Naive thymus-derived CD4-positive, alpha-beta T cell (primary cell): Measurements from ENCODE around the gene CTDSP1. TPM values are rescaled to one million over a fixed set of nuclear protein-coding genes. Genes with fewer than 3 reads are reported as not detected.
A peak's percentile ranks its signal among the peaks of the same experiment; 100 is the strongest.

Experiments
- ATAC-seq: fragments of 150-1000 bp; cut with Tn5 transposase; 2 replicates; pipeline ENCODE4 v1.10.0; 2021; ENCODE audit warnings: mild to moderate bottlenecking, moderate library complexity
- CTCF ChIA-PET: fragments of 350-600 bp; sonication (Branson Sonifier 250); formaldehyde crosslinking; loops from one replicate; lab custom pipeline; 2021; ENCODE audit warnings: antibody characterized with exemption; lab: Charles Lee
- POLR2A ChIA-PET: fragments of 350-600 bp; sonication (Branson Sonifier 250); formaldehyde crosslinking; loops from one replicate; lab custom pipeline; 2021; ENCODE audit warnings: antibody characterized with exemption, inconsistent platforms; lab: Charles Lee
- DNase-seq, 9 donors: peaks; one replicate each; pipeline versions ENCODE4 v3.0.0 to v3.0.0-alpha.2; 2020 to 2022; ENCODE audit warnings: mixed read lengths in 1 of 9
- H3K27ac ChIP-seq: one replicate; pipeline ENCODE4 v1.7.0; 2013; ENCODE audit warnings: mild to moderate bottlenecking, low read depth, low read length, moderate library complexity
- H3K27me3 ChIP-seq, 2 donors: one replicate each; pipeline ENCODE4 v1.7.0; 2013; ENCODE audit warnings: low read length in 2 of 2, mild to moderate bottlenecking in 2 of 2, moderate library complexity in 2 of 2; ENCODE audit not compliant: control insufficient read depth in 2 of 2, insufficient read depth in 2 of 2
- H3K36me3 ChIP-seq, 3 experiments: 1 replicate in 2 of 3; 2 replicates in 1 of 3; pipeline ENCODE4 v1.7.0; 2013; ENCODE audit warnings: low read length in 3 of 3, mild to moderate bottlenecking in 3 of 3, moderate library complexity in 1 of 3; ENCODE audit not compliant: insufficient read depth in 3 of 3, control insufficient read depth in 2 of 3
- H3K4me1 ChIP-seq, 2 donors: one replicate each; pipeline ENCODE4 v1.7.0; 2013; ENCODE audit warnings: low read length in 2 of 2, mild to moderate bottlenecking in 2 of 2, moderate library complexity in 1 of 2; ENCODE audit not compliant: control insufficient read depth in 2 of 2, insufficient read depth in 2 of 2
- H3K4me3 ChIP-seq: 2 replicates; pipeline ENCODE4 v1.7.0; 2013; ENCODE audit warnings: mild to moderate bottlenecking, low read length
- H3K9me3 ChIP-seq, 3 experiments: 1 replicate in 2 of 3; 2 replicates in 1 of 3; pipeline ENCODE4 v1.7.0; 2013; ENCODE audit warnings: low read length in 3 of 3; ENCODE audit not compliant: control insufficient read depth in 2 of 3
- H3K27ac Mint-ChIP-seq, 9 donors: one replicate each; pipeline ENCODE4 v1.8.0; 2020 to 2022; ENCODE audit warnings: mixed read lengths in 9 of 9, mild to moderate bottlenecking in 8 of 9, moderate library complexity in 5 of 9, inconsistent platforms in 2 of 9
- H3K27me3 Mint-ChIP-seq, 5 donors: one replicate each; pipeline ENCODE4 v1.8.0; 2021 to 2022; ENCODE audit warnings: mixed read lengths in 5 of 5, mild to moderate bottlenecking in 1 of 5
- H3K36me3 Mint-ChIP-seq, 5 donors: one replicate each; pipeline ENCODE4 v1.8.0; 2020 to 2022; ENCODE audit warnings: mixed read lengths in 5 of 5, mild to moderate bottlenecking in 3 of 5, inconsistent platforms in 1 of 5
- H3K4me1 Mint-ChIP-seq, 7 donors: one replicate each; pipeline ENCODE4 v1.8.0; 2020 to 2022; ENCODE audit warnings: mixed read lengths in 7 of 7, mild to moderate bottlenecking in 3 of 7, inconsistent platforms in 1 of 7
- H3K4me3 Mint-ChIP-seq, 10 donors: one replicate each; pipeline ENCODE4 v1.8.0; 2020 to 2022; ENCODE audit warnings: mild to moderate bottlenecking in 10 of 10, mixed read lengths in 10 of 10, moderate library complexity in 6 of 10, inconsistent platforms in 2 of 10
- H3K9me3 Mint-ChIP-seq, 11 donors: one replicate each; pipeline ENCODE4 v1.8.0; 2020 to 2022; ENCODE audit warnings: mixed read lengths in 11 of 11, mild to moderate bottlenecking in 4 of 11, inconsistent platforms in 1 of 11, moderate library complexity in 1 of 11
- intact Hi-C, 2 donors: fragments of 100-400 bp; cut with micrococcal nuclease; formaldehyde crosslinking; loops; one replicate each; pipeline ENCODE4 v1.15.1; 2023
- polyA plus RNA-seq, 2 donors: library from polyadenylated mRNA; unstranded; fragments of 300-500 nt; fragmentation: Illumina TruSeq; gene quantifications; one replicate each; pipeline ENCODE4 v1.2.3, GENCODE V29; 2021
- total RNA-seq, 6 experiments: library from RNA in 5 of 6; stranded (reverse) in 5 of 6; gene quantifications; 1 replicate in 5 of 6; 2 replicates in 1 of 6; pipeline ENCODE4 v1.2.3 and lab custom pipeline; 2021 to 2026

The CTDSP1 gene
- total and polyA plus RNA-seq, 7 experiments from 2014 or later, result 22.5 to 219 (median 148) TPM

DNA sequence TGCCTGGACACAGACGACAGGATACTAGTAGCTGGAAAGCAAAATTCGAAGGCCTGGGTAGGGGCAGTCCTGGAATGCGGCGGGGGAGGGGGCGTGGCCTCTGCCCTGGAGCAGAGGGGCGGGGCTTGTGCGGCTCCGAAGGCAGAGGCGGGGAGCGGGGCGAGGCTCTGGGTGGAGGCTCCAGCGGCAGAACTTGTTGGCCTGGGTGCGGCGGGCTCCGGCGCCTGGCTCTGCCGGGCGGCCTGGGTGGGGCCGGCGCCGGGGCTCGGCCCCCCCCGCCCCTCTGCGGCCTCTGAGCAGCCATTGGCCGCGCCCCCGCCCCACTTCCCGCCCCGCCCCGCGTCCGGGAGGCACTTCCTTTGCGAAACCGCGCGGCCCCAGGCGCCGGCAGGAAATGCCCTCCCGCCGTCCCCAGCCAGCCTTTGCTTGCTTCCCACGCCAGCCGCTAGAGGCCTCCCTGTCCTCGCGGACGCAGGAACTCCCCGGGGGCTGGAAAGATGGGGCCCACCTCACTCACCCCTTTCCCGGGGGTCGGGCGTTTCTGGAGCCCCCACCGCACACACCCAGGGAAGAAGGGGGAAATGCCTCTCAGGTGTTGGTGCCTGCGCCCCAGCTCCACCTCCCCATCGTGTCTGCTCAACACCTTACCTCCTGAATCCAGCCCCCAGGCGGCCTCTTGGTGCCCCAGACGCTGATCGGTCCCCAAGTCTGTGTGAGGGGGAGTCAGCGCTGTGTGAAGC, 6.7 kb downstream of the CTDSP1 start:
- Mint-ChIP-seq H3K36me3 (peaks cover 0 to 22% (median 0%) of the 10 kb centered on the region in 5 donors), H3K27me3 (peaks cover 0 to 3% (median 0%) of the 10 kb centered on the region in 5 donors), H3K27ac (peak overlapping the region; percentile 83 to 95 (median 91)), H3K4me1 (peaks cover 31 to 62% (median 53%) of the 10 kb centered on the region in 7 donors), H3K4me3 (peak overlapping the region; percentile 77 to 95 (median 88)), H3K9me3 (no peaks in the 10 kb centered on the region)
- intact Hi-C loops, result loop anchor here (1.0 to 2.0 kb wide), 10 partner anchors 10 to 982 kb away; partner anchors contain the start of genes CNOT9 (in 2 of the 2), TTLL4 (in 2 of the 2) and USP37 (in 2 of the 2)
- Histone ChIP-seq H3K4me1 (peaks cover 23 to 32% of the 10 kb centered on the region in 2 donors), H3K27ac (peak overlapping the region; percentile 75), H3K27me3 (no peaks in the 10 kb centered on the region), H3K4me3 (peak overlapping the region; percentile 56), H3K9me3 (no peaks in the 10 kb centered on the region), H3K36me3 (peaks cover 0 to 40% (median 0%) of the 10 kb centered on the region in 3 experiments)
- CTCF ChIA-PET, result interaction anchor here (0.6 to 2.7 kb wide), 4 partner anchors 10 to 110 kb away, joined by 3 to 11 read pairs (median 4); no protein-coding TSS in a partner anchor
- POLR2A ChIA-PET, result interaction anchor here (0.6 to 4.6 kb wide), 9 partner anchors 10 to 253 kb away, joined by 3 to 36 read pairs (median 3); partner anchors contain the start of genes BCS1L, USP37 and ZNF142
- DNase-seq, result peak; percentile 75 to 94 (median 85)
- ATAC-seq, result peak; percentile 81

DNA sequence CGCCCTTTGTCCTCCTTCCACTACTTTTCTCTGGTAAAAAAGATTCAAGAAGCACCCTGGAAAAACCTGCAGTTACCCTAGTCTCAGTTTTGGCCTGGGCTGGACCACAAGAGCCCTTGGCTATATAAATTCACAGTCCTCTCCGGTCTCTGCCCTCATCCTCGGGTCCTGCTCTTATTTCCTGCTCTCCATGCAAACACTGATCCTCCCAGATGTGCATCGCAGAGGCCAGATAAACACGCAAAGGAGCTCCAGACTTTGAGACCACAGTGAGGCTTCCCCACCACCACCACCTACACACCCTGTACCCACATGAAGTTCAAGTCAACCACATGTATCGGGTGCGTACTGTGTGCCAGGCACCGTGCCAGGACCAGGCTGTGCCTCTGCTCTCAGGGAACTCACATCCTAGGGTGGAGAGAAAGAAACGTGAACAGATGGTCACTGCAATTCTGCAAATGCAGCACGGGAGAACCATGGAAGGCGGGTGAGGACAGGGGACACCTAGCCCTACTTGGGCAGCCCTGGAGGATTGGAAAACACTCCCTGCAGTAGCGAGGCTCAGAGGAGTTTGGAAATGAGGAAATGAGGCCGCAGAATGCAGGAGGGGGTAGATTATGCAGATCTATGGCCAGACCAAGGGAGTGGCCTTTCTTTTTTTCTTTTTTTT, 7.4 kb downstream of the CTDSP1 start:
- peak overlapping the region; percentile 56 for H3K4me3 ChIP-seq
- peak overlapping the region; percentile 75 for H3K27ac ChIP-seq
- Mint-ChIP-seq H3K36me3 (peaks cover 0 to 21% (median 0%) of the 10 kb centered on the region in 5 donors), H3K27ac (peak overlapping the region; percentile 83 to 95 (median 91)), H3K9me3 (no peaks in the 10 kb centered on the region), H3K4me1 (peaks cover 31 to 58% (median 48%) of the 10 kb centered on the region in 7 donors), H3K27me3 (peaks cover 0 to 3% (median 0%) of the 10 kb centered on the region in 5 donors), H3K4me3 (peak overlapping the region; percentile 77 to 95 (median 87))
- H3K36me3 ChIP-seq, result peaks cover 0 to 33% (median 0%) of the 10 kb centered on the region in 3 experiments
- intact Hi-C loops, result loop anchor here (1.0 to 2.0 kb wide), 10 partner anchors 11 to 981 kb away; partner anchors contain the start of genes CNOT9 (in 2 of the 2), TTLL4 (in 2 of the 2) and USP37 (in 2 of the 2)
- POLR2A ChIA-PET, result interaction anchor here (0.8 to 4.6 kb wide), 7 partner anchors 10 to 164 kb away, joined by 3 to 36 read pairs (median 3); partner anchors contain the start of gene USP37
- H3K4me1 ChIP-seq, result peaks cover 18 to 25% of the 10 kb centered on the region in 2 donors
- CTCF ChIA-PET, result interaction anchor here (1.0 to 2.7 kb wide), 3 partner anchors 10 to 49 kb away, joined by 3 to 11 read pairs (median 6); no protein-coding TSS in a partner anchor
- DNase-seq (peak in 8 of 9 donors; percentile 46 to 80 (median 76)), ATAC-seq (peak; percentile 60)
- H3K27me3 ChIP-seq, result no peaks in the 10 kb centered on the region
- H3K9me3 ChIP-seq, result no peaks in the 10 kb centered on the region

DNA sequence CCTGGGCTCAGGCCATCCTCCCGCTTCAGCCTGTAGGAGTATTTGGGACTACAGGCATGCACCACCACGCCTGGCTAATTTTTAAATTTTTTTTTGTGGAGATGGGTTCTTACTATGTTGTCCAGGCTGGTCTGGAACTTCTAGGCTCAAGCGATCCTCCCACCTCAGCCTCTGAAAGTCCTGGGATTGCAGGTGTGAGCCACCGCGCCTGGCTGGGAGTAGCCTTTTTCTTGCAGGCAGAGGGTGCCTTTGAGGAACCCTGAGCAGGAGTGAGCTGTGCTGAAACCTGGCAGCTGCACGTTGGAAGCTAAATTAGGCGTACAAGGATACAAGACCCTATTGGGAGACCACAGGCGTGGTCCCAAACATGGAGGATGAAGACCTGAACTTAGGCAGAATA, 8.0 kb downstream of the CTDSP1 start:
- intact Hi-C loops, result loop anchor here in 1 of 2 donors (1.0 to 2.0 kb wide), 2 partner anchors 121 to 241 kb away; no protein-coding TSS in a partner anchor
- no peak overlapping the region for H3K27ac ChIP-seq
- no peak overlapping the region for H3K4me3 ChIP-seq
- no peaks in the 10 kb centered on the region for H3K27me3 ChIP-seq
- ATAC-seq (no peak), DNase-seq (no peak)
- Mint-ChIP-seq H3K27ac (peak overlapping the region in 4 of 9 donors; percentile 14 to 89 (median 51)), H3K4me3 (peak overlapping the region in 7 of 10 donors; percentile 25 to 92 (median 85)), H3K27me3 (peaks cover 0 to 3% (median 0%) of the 10 kb centered on the region in 5 donors), H3K4me1 (peaks cover 34 to 57% (median 53%) of the 10 kb centered on the region in 7 donors), H3K9me3 (no peaks in the 10 kb centered on the region), H3K36me3 (peaks cover 0 to 16% (median 0%) of the 10 kb centered on the region in 5 donors)
- ChIA-PET CTCF (interaction anchor here (1.1 kb wide), 1 partner anchor 58 kb away, joined by 3 read pairs; no protein-coding TSS in a partner anchor), POLR2A (interaction anchor here (0.7 to 4.6 kb wide), 3 partner anchors 11 to 162 kb away, joined by 3 to 36 read pairs (median 3); no protein-coding TSS in a partner anchor)
- peaks cover 18 to 23% of the 10 kb centered on the region in 2 donors for H3K4me1 ChIP-seq
- peaks cover 0 to 27% (median 0%) of the 10 kb centered on the region in 3 experiments for H3K36me3 ChIP-seq
- H3K9me3 ChIP-seq, result no peaks in the 10 kb centered on the region

- H3K9me3 ChIP-seq, result no peaks in the 10 kb centered on the region
- Mint-ChIP-seq H3K27me3 (no peaks in the 10 kb centered on the region), H3K36me3 (no peaks in the 10 kb centered on the region), H3K4me1 (peaks cover 0 to 2% (median 0%) of the 10 kb centered on the region in 7 donors), H3K4me3 (no peak overlapping the region), H3K27ac (no peak overlapping the region), H3K9me3 (peaks cover 0 to 2% (median 0%) of the 10 kb centered on the region in 11 donors)
- no peak for DNase-seq
- H3K4me1 ChIP-seq, result no peaks in the 10 kb centered on the region
- no peak overlapping the region for H3K4me3 ChIP-seq
- no peaks in the 10 kb centered on the region for H3K27me3 ChIP-seq
- ChIA-PET POLR2A (no interaction called here), CTCF (no interaction called here)
- H3K36me3 ChIP-seq, result no peaks in the 10 kb centered on the region
- ATAC-seq, result no peak
- no peak overlapping the region for H3K27ac ChIP-seq
- intact Hi-C loops, result no loop called here
These were observed 18.7 kb downstream of the CTDSP1 start for GRCh38 chr2:218418321-218418716.

DNA sequence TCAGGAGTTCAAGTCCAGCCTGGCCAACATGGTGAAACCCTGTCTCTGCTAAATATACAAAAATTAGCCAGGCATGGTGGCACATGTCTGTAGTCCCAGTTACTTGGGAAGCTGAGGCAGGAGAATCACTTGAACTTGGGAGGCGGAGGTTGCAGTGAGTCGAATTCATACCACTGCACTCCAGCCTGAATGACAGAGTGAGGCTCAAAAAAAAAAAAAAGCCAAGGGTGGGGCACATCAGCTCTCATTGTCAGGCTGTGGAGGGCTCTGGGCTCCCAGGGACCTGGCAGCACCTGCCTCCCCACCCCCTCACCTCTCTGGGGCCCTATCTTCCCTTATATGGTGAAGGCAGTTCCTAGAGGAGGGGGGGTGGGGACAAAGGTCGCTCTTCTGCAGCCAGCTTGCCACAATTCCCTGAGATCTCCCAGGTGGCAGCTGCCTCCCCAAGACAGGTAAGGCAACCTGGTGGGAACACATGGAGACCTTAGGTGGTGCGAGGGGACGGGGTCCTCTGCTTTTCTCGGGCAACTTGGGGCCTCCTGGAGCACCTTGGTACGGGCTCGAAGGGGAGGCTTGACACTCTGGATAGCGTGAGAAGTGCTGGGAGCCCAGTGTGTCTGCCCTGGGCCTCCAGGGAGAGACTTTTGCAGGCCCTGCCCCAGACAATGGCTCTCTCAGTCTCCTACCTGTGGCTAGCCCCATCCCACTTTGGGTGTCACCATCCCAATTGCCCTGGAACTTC, 19.2 kb downstream of the CTDSP1 start, which contains the start of gene VIL1:
Gene VIL1 (plus strand): TSS at position 407 of the 742 bp plus-strand sequence. CDS start 4,656 bp downstream, outside the sequence.
- intact Hi-C loops, result no loop called here
- no peak for ATAC-seq
- POLR2A ChIA-PET, result no interaction called here
- no peaks in the 10 kb centered on the region for H3K36me3 Mint-ChIP-seq
- no peaks in the 10 kb centered on the region for H3K27me3 Mint-ChIP-seq
- no peaks in the 10 kb centered on the region for H3K36me3 ChIP-seq
- peak within 1 kb of the TSS in 1 of 9 donors; percentile 45 for H3K27ac Mint-ChIP-seq
- peaks cover 0 to 2% (median 0%) of the 10 kb centered on the region in 7 donors for H3K4me1 Mint-ChIP-seq
- no peaks in the 10 kb centered on the region for H3K9me3 ChIP-seq
- H3K27ac ChIP-seq, result no peak within 1 kb of the TSS
- CTCF ChIA-PET, result no interaction called here
- H3K4me3 Mint-ChIP-seq, result no peak within 1 kb of the TSS
- no peak within 1 kb of the TSS for H3K4me3 ChIP-seq
- peaks cover 0 to 2% (median 0%) of the 10 kb centered on the region in 11 donors for H3K9me3 Mint-ChIP-seq
- H3K27me3 ChIP-seq, result no peaks in the 10 kb centered on the region
- DNase-seq, result no peak
- no peaks in the 10 kb centered on the region for H3K4me1 ChIP-seq
